Stimulated activated naive CD8-positive, alpha-beta T cell treated with anti-CD3 and anti-CD28 coated beads, Interleukin-15, amount 100 ng/mL, for 72 hours (primary cell): Measurements from ENCODE around the gene PLP2.

ENCODE experiments used
- ATAC-seq: fragments of 150-1000 bp; cut with Tn5 transposase; 2 replicates; pipeline ENCODE4 v1.10.0; 2021; ENCODE audit warnings: mild to moderate bottlenecking, moderate library complexity
- DNase-seq, 2 donors: peaks; one replicate each; pipeline ENCODE4 v3.0.0; 2021 to 2022
- H3K27ac Mint-ChIP-seq, 2 donors: one replicate each; pipeline ENCODE4 v1.8.0; 2022; ENCODE audit warnings: mild to moderate bottlenecking in 2 of 2, mixed read lengths in 2 of 2, moderate library complexity in 2 of 2
- H3K27me3 Mint-ChIP-seq: one replicate; pipeline ENCODE4 v1.8.0; 2022; ENCODE audit warnings: mixed read lengths
- H3K4me1 Mint-ChIP-seq: one replicate; pipeline ENCODE4 v1.8.0; 2022; ENCODE audit warnings: mild to moderate bottlenecking, mixed read lengths
- H3K4me3 Mint-ChIP-seq, 2 donors: one replicate each; pipeline ENCODE4 v1.8.0; 2022; ENCODE audit warnings: mild to moderate bottlenecking in 2 of 2, mixed read lengths in 2 of 2, moderate library complexity in 1 of 2
- H3K9me3 Mint-ChIP-seq, 2 donors: one replicate each; pipeline ENCODE4 v1.8.0; 2022; ENCODE audit warnings: mixed read lengths in 2 of 2

PLP2 gene

DNA sequence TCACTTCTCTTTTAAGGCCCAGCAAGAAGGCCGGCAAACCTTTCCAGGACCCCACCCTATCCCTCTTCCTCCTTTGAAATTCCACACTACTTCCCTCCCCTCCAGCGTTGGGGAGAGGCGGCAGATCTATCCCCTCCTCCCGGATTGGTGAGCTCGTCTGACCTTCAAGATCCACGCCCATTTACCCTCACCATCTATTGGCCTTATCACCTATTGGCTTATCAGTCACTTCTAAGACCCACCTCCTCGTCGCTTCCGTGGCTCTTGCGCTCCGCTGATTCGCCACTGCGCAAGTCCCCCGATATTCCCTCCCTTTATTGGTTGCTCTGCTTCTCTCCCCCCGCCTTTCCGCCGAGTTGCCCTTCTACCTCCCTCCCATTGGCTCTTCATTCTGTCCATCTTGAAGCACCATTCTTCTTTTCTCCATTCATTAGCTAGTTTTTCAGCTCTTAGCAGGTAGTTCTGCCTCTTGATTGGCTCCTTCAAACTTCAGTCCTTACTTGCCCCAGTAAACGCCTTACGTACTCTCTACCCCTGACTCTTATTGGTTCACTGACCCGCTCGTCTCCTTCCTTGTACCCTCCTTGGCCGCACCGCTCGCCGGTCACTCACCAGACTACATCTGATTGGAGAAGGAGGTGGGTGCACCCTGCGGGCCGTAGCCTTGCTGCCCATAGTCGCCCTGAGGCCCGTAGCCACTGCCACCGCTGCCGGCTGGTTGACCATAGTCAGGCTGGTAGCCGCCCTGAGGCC, 19.3 kb downstream of the PLP2 start:
- no peaks in the 10 kb centered on the region for H3K9me3 Mint-ChIP-seq
- peak overlapping the region; percentile 93 to 100 for H3K4me3 Mint-ChIP-seq
- H3K27ac Mint-ChIP-seq: peak overlapping the region; percentile 97 to 98
- peaks cover 55% of the 10 kb centered on the region for H3K4me1 Mint-ChIP-seq
- ATAC-seq: peak; percentile 94
- H3K27me3 Mint-ChIP-seq: no peaks in the 10 kb centered on the region
- DNase-seq: peak; percentile 79 to 92

DNA sequence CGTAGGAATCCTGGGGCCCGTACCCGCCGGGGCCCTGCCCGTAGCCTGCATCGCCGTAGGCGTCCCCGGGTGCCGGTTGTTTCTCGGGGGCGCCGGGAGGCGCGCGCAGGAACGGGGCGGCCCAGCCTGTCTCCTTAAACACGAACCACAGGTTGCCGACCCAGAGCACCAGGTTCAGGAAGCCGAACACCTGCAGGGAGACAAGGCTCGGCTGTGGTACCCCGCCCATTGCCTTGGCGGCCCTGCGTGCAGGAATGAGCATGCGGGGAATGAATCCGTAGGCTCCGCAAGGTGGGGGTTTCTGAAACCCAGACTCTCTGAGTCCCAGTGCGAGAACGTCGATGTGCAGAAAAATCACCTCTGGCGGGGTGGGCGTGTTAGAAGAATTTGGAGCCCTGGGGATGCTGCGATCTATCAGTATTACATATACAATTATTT, 19.9 kb downstream of the PLP2 start:
- Mint-ChIP-seq H3K9me3 (no peaks in the 10 kb centered on the region), H3K4me1 (peaks cover 50% of the 10 kb centered on the region), H3K4me3 (peak overlapping the region; percentile 78 to 100), H3K27me3 (no peaks in the 10 kb centered on the region), H3K27ac (peak overlapping the region in 1 of 2 donors; percentile 84)
- no peak for DNase-seq
- peak; percentile 40 for ATAC-seq

DNA sequence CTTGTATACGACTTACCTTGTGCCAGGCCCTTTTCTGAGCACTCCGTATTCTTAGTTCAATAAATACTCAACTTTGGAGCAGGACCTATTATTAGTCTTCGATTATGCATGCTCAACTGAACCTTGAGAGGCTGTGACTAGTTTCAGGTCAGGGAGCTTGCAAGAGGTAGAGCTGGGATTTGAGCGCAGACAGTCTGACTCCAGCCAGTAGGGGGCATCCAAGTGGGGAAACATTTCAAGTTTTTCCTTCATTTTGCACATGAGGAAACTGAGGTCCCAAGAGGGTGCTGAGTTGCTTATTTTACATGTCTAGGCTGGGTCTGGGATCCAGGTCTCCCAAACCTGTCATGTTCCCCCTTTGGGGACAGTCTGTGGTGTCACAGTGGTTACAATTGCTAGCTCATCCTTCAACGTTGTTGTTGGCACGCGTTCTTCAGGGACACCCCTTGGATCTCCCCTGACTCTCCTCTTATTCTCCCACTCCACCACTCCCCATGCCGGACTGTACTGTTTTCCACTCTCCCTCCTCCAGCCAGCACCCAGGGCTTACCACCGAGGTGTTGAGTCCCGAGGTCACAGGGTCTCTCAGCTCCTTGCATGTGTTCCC, 21.1 kb downstream of the PLP2 start:
- no peaks in the 10 kb centered on the region for H3K9me3 Mint-ChIP-seq
- no peaks in the 10 kb centered on the region for H3K27me3 Mint-ChIP-seq
- H3K4me3 Mint-ChIP-seq: peak overlapping the region in 1 of 2 donors; percentile 47
- H3K27ac Mint-ChIP-seq: no peak overlapping the region
- H3K4me1 Mint-ChIP-seq: peaks cover 45% of the 10 kb centered on the region
- ATAC-seq: no peak
- DNase-seq: no peak

DNA sequence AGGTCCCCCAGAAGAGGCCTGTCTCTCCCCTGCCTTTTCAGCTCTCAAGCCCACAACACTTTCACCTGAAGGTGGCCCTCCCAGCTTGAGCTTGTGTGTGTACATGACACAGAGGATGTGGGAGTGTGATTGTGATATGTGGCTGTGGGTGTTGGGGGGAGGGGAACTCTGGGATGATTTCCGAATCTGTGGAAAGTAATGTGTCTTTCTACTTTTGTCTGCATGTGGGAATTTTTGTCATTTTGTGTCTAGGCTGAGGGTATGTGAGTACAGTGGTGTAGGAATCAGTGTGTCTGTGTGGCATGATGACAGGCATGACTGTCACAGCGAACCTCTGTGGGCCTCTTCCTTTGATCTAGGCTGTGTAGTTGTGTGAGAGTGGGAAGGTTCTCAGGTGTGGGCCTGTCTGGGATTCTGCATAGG, 21.9 kb downstream of the PLP2 start:
- no peaks in the 10 kb centered on the region for H3K27me3 Mint-ChIP-seq
- H3K4me3 Mint-ChIP-seq: peak overlapping the region in 1 of 2 donors; percentile 21
- ATAC-seq (no peak), DNase-seq (no peak)
- no peak overlapping the region for H3K27ac Mint-ChIP-seq
- H3K4me1 Mint-ChIP-seq: peaks cover 46% of the 10 kb centered on the region
- H3K9me3 Mint-ChIP-seq: no peaks in the 10 kb centered on the region

DNA sequence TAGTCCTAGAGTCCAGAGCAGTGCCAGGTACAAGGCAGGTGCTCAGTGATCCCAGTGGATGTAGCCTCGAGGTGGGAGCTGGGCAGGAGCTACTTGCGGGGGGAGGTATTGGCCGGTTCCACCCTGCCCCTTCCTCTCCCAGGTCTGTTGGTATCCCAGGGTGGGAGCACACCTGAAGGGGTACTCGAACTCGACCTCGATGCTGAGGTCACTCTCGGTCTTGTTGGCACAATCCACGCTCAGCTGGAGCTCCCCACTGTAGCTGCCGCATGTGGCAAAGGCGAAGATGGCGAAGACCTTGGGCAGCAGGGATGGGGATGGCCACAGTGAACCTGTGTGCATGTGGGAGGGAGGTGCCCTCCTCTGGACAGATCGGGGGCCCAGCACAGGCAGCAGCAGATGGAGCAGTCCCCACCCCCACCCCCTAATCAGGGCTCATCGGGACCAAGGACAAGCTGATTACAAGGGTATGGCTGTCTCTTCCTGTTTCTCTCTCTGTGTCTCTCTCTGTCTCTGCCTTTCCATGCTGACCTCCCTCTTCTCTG, 25.9 kb downstream of the PLP2 start:
- ATAC-seq (no peak), DNase-seq (no peak)
- H3K4me1 Mint-ChIP-seq: peaks cover 38% of the 10 kb centered on the region
- no peak overlapping the region for H3K27ac Mint-ChIP-seq
- H3K9me3 Mint-ChIP-seq: no peaks in the 10 kb centered on the region
- H3K27me3 Mint-ChIP-seq: no peaks in the 10 kb centered on the region
- H3K4me3 Mint-ChIP-seq: no peak overlapping the region

DNA sequence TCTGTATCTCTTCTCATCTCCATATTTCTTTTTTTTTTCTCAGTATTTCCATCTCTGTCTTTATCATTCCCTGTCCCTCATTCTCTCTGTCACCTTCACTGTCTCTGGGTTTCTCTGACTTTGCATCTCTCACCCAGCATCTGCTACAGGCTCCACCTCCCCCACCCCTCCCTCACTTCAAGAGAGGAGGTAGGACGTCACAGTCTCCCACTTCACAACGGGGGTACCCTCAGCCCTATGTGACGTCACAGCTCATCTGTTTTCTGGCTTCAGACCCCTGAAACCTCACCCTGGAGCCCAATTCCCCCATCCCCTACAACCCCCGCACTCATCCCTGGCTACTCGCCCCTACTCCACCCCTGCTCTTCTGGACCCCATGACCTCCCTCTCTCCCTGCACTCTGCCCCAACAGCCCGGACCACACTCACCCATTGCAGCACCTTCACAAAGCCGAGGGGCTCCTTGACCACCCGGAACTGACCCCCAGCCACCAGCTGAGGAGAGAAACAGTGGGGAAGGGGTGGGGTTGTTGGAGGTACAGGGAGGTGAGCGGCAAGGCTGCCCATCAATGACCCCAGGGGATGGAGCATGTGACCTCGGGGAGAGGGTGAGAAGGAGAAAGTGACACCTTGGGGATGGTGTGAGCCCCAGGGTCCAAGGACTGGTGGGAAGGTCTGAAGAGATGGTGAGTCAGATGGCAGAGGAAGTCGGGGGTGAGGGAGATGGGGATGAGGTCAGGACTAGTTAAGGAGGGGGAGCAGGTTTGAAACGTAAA, 27.0 kb downstream of the PLP2 start:
- DNase-seq: no peak
- Mint-ChIP-seq H3K4me1 (peaks cover 28% of the 10 kb centered on the region), H3K27me3 (no peaks in the 10 kb centered on the region), H3K4me3 (peak overlapping the region; percentile 58 to 79), H3K27ac (no peak overlapping the region), H3K9me3 (no peaks in the 10 kb centered on the region)
- ATAC-seq: no peak

DNA sequence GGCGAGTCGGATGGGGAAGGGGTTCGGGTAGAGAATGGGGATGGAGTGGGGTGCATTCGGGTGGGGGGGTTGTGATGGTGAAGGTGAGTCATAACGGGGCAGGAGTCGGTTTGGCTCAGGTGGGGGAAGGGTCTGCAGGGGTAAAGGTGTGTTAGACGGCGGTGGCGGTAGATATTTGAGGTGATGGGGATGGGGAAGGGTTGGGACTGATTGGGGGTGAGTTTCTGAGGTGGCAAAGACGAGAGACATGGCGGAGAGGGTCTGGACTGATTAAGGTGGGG, 27.6 kb downstream of the PLP2 start:
- H3K27ac Mint-ChIP-seq: no peak overlapping the region
- H3K4me1 Mint-ChIP-seq: peaks cover 23% of the 10 kb centered on the region
- H3K9me3 Mint-ChIP-seq: no peaks in the 10 kb centered on the region
- ATAC-seq (no peak), DNase-seq (no peak)
- H3K4me3 Mint-ChIP-seq: peak overlapping the region; percentile 58 to 79
- H3K27me3 Mint-ChIP-seq: no peaks in the 10 kb centered on the region

DNA sequence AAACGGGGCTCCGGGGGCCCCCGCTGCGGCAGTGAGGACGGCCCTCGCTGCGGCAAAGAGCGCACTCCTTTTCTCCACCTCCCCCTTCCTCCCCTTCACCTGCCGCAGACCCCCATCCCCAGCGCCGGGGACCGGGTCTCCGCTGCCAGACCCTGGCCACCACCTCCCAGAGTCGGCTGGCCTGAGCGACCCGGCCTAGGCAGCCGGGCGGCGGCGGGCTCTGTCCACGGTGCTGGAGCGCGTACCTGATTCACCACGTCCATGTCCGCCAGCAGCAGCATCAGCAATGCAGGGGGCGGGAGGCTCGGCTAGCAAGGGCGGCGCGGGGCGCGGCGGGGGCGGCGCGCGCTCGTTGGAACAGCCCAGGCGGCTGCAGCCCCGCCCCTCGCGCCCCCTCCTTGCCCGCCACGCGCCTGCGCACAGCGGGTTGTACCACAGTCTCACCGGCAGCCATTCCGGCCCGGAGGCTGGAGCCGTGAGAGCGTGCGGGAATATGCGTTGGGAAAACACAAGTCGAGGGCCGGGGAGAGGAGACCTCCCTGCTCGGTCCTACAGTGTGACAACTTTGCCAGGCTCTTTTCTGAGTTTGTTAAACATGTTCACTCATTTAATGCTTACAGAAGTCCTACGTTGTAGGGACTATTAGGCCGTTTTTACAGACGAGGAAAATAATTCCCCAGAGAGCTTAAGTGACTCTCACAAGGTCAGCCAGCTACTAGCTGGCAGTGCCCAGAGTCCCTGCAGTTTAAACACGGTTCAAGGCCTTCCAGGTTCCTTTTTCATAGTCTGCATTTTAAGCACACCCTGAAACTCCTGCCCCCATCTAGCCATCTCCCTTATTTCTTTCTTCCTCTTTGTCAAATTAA, 28.4 kb downstream of the PLP2 start, which contains the start of gene SYP:
TSS of gene SYP (minus strand) at position 288 of the 866 bp plus-strand sequence. CDS start at position 281, 7 bp downstream.
- peak within 1 kb of the TSS in 1 of 2 donors; percentile 33 for H3K27ac Mint-ChIP-seq
- H3K9me3 Mint-ChIP-seq: no peaks in the 10 kb centered on the region
- H3K27me3 Mint-ChIP-seq: no peaks in the 10 kb centered on the region
- ATAC-seq: peak; percentile 98
- peaks cover 23% of the 10 kb centered on the region for H3K4me1 Mint-ChIP-seq
- peak; percentile 85 to 86 for DNase-seq
- H3K4me3 Mint-ChIP-seq: peak within 1 kb of the TSS; percentile 58 to 79

DNA sequence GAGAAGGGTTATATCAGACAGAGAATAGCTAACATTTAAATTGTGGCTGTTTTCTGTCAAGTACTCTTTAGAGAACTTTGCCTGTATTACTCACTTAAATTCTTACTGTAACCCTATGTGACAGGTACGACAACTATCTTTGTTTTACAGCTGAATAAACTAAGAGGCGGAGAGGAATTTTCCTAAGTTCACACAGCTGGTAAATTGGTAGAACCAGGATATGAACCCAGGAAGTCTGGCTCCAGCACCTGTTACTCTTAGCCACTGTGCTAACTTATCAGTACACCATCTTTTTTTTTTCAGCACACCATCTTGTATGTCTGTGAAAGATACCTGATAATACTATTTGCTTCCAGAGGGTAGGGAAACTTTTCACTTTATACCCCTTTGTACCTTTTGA, 30.3 kb downstream of the PLP2 start:
- Mint-ChIP-seq H3K4me3 (no peak overlapping the region), H3K9me3 (no peaks in the 10 kb centered on the region), H3K27ac (no peak overlapping the region), H3K27me3 (no peaks in the 10 kb centered on the region), H3K4me1 (peaks cover 23% of the 10 kb centered on the region)
- DNase-seq (no peak), ATAC-seq (no peak)

DNA sequence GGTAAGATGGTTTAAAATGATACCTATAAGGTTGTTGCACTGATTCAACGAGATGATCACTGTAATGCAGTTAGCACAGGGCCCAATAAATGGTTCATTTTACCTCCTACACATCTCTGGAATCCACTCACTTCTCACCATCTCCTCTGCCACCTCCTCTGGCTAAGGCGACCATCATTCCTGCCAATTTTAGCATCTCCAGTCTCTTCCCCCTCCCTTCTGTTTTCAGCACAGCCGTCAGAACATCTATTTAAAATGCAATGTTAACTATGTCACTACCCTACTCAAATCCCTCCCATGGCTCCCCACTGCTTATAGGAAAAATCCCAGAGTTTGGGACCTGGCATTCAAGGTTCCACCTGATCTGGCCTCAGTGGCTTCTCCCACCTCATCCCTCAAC, 31.8 kb downstream of the PLP2 start:
- Mint-ChIP-seq H3K27ac (no peak overlapping the region), H3K27me3 (no peaks in the 10 kb centered on the region), H3K4me1 (peaks cover 14% of the 10 kb centered on the region), H3K4me3 (no peak overlapping the region), H3K9me3 (no peaks in the 10 kb centered on the region)
- no peak for ATAC-seq
- DNase-seq: no peak

DNA sequence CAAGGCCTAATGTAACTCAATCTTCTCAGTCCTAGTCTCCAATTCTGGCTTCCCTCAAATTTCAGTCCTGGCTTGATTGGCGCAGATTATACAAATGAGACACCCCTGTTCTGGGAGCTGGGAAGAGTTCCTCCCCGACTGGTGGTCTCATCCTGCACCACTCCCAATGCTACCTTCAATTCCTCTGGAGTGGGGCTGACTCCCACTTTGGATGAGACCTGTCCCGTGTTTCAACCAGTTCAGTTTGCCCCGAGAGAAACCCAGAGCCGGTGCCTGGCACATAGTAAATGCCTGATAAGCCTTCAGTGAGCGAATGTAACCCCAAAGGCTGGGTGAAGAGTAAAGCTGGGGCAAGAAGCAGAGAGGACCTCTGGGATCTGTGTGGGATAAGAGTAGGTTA, 32.3 kb downstream of the PLP2 start:
- no peak for ATAC-seq
- Mint-ChIP-seq H3K9me3 (no peaks in the 10 kb centered on the region), H3K27me3 (no peaks in the 10 kb centered on the region), H3K4me3 (no peak overlapping the region), H3K4me1 (peaks cover 10% of the 10 kb centered on the region), H3K27ac (peak overlapping the region in 1 of 2 donors; percentile 28)
- DNase-seq: no peak

DNA sequence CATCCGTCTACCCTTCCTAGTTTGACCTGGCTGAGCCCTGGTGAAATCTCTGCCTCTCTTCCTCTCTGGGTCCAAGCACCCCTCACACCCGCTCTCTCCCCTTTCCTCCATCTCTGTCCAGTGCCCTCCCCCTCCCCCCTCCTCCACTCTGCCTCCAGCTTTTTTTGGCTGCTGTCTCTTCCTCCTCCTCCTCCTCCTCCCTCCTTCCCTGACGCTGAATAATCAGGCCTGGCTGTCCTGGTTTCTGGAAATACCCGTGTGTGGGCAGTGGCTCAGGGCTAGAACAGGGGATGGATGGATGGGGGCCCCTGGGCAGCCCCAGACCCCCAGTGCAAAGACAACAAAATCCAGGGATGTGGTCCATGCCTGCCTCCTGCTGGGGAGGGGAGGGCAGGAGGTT, 33.0 kb downstream of the PLP2 start:
- no peak overlapping the region for H3K4me3 Mint-ChIP-seq
- no peak for DNase-seq
- no peak for ATAC-seq

DNA sequence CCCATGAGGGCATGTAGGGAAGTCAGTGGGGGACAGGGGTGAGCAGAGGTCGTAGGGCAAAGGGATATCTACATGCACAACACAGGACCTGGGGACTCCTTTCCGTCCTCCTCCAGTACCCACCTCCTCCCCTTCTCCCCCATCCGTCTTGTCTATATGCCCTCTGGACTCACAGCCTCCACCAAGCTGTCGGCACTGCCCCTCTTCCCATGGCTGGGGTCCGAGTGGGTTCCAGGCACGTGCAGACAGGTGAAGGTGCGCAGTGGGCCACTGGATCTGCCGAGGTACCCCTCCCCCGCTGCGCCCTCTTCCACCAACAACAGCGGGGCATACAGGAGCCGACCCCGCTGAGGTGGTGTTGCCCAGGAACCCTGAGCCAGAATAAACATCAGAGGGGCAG, 33.7 kb downstream of the PLP2 start:
- H3K9me3 Mint-ChIP-seq: no peaks in the 10 kb centered on the region
- no peak overlapping the region for H3K27ac Mint-ChIP-seq
- peaks cover 5% of the 10 kb centered on the region for H3K4me1 Mint-ChIP-seq
- ATAC-seq (no peak), DNase-seq (no peak)
- no peak overlapping the region for H3K4me3 Mint-ChIP-seq
- no peaks in the 10 kb centered on the region for H3K27me3 Mint-ChIP-seq

More for the DNA sequence above, 33.0 kb downstream of the PLP2 start:
- H3K27ac Mint-ChIP-seq: no peak overlapping the region
- H3K9me3 Mint-ChIP-seq: no peaks in the 10 kb centered on the region
- peaks cover 6% of the 10 kb centered on the region for H3K4me1 Mint-ChIP-seq
- no peaks in the 10 kb centered on the region for H3K27me3 Mint-ChIP-seq

DNA sequence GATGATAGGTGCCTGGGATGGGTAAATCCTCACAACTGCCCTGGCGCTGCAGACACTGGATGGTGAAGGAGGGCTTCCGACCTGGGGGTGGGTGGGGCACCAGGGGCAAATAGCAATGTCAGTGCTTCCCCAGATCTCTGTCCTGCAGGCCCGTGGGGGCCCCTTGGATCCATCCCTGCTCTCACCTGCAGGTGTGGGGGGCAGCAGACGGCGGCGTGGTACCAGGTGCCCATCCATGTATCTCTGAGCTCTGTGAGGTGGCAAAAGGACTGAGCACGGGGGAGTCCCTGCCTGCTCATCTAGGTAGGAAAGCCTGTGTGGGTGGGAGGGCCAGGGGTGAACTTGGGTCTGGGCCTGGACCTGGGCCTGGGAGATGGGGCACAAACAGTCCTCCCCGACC, 34.8 kb downstream of the PLP2 start:
- H3K27me3 Mint-ChIP-seq: no peaks in the 10 kb centered on the region
- no peaks in the 10 kb centered on the region for H3K9me3 Mint-ChIP-seq

DNA sequence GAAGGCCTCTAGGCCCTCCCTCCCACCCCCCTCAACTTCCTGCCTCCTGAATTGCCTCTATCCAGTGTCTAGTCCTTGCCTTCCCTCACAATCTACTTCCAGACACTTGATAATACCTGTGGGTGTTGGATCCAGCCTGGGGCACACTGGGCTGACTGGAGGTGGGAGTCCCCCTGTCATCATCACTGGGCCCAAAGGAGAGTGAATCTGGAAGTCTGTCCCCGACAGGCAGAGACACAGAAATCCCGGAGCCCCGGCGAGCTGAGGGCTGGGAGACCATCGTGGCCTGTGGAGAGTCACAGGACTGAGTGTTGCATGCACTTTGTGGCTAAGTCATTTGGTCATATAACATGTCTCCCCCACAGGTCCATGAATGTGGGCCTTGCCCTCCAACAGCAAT, 36.7 kb downstream of the PLP2 start:
- Mint-ChIP-seq H3K4me1 (no peaks in the 10 kb centered on the region), H3K27me3 (no peaks in the 10 kb centered on the region), H3K9me3 (peaks cover 7 to 14% of the 10 kb centered on the region in 2 donors), H3K27ac (no peak overlapping the region), H3K4me3 (no peak overlapping the region)
- ATAC-seq (no peak), DNase-seq (no peak)

More for the DNA sequence above, 34.8 kb downstream of the PLP2 start:
- ATAC-seq (no peak), DNase-seq (no peak)
- H3K4me3 Mint-ChIP-seq: no peak overlapping the region
- H3K27ac Mint-ChIP-seq: no peak overlapping the region
- H3K4me1 Mint-ChIP-seq: no peaks in the 10 kb centered on the region
